ENCODE measurements around the gene PTPRM. TPM values are rescaled to one million over a fixed set of nuclear protein-coding genes. Genes with fewer than 3 reads are reported as not detected.

PTPRM gene
- total and polyA plus RNA-seq, 2 of the 8 experiments (the other 6 are each of a cell fraction or from before 2014, with no cell fraction given) = 4.1 to 7.0 TPM

GRCh38 chr18:7824970-7825369 is 257.9 kb downstream of the PTPRM start:
- no peak overlapping the region for H2AK5ac ChIP-seq (ENCODE audit: low read depth, low read length)
- no peak overlapping the region for H4K91ac ChIP-seq (replicated peaks; ENCODE audit: insufficient read length, low read length)
- H3K4me3 ChIP-seq (ENCODE audit: extremely low read depth in 1 of 4, insufficient read depth in 2 of 4, low read depth in 3 of 4, low read length in 4 of 4) = no peak overlapping the region
- H3K79me2 ChIP-seq (ENCODE audit: control insufficient read depth in 1 of 2, insufficient read depth in 2 of 2, low read length in 2 of 2) = no peaks in the 10 kb centered on the region
- no peak overlapping the region for H3K9ac ChIP-seq (replicated peaks in 1 of 4; ENCODE audit: extremely low read depth in 1 of 4, low read depth in 3 of 4, low read length in 3 of 4)
- FAIRE-seq = no peak
- H4K8ac ChIP-seq (ENCODE audit: extremely low read depth, insufficient read depth, low read length) = no peak overlapping the region
- H3K27me3 ChIP-seq (replicated peaks in 1 of 4; ENCODE audit: control insufficient read depth in 3 of 4, extremely low read depth in 1 of 4, insufficient read depth in 3 of 4, low read length in 3 of 4) = no peaks in the 10 kb centered on the region
- H3K23ac ChIP-seq (ENCODE audit: insufficient read length) = no peak overlapping the region
- H2BK15ac ChIP-seq (ENCODE audit: low read length) = no peak overlapping the region
- DNase-seq (ENCODE audit: low read depth in 1 of 2, low spot score in 2 of 2) = no peak
- H3K4me1 ChIP-seq (replicated peaks in 1 of 4; ENCODE audit: control insufficient read depth in 3 of 4, insufficient read depth in 4 of 4, low read length in 3 of 4) = peaks cover 0 to 11% (median 3%) of the 10 kb centered on the region in 4 experiments; a peak in 3 of 7 replicates
- WGBS, 2 experiments (ENCODE audit: extremely low coverage in 1 of 2, insufficient coverage in 1 of 2, insufficient read length in 1 of 2, insufficient replicate concordance in 2 of 2, low coverage in 1 of 2, low lambda C conversion rate in 2 of 2, missing lambda C conversion rate in 1 of 2) = 93% methylated on average over 5 of the region's 5 CpGs; no CpG with 5 or more reads in 1 of the 2 experiments
- H3K36me3 ChIP-seq (ENCODE audit: control insufficient read depth in 2 of 4, insufficient read depth in 4 of 4, low read length in 3 of 4) = no peaks in the 10 kb centered on the region
- no peak overlapping the region for H3K14ac ChIP-seq (ENCODE audit: insufficient read length)
- no peak overlapping the region for H4K5ac ChIP-seq (ENCODE audit: insufficient read length, low read depth, low read length)
- no peak overlapping the region for H3K4ac ChIP-seq (replicated peaks; ENCODE audit: insufficient read length, low read depth, low read length)
- CTCF ChIA-PET (ENCODE audit: partially characterized antibody) = interaction anchor here (1.0 to 2.2 kb wide), 2 partner anchors 34 to 624 kb away, joined by 3 to 11 read pairs; no protein-coding TSS in a partner anchor
- no peak overlapping the region for H2BK5ac ChIP-seq (ENCODE audit: low read depth, low read length)
- no peak overlapping the region for H3K4me2 ChIP-seq (ENCODE audit: insufficient read depth in 1 of 2, low read depth in 2 of 2, low read length in 2 of 2)
- H3K79me1 ChIP-seq (ENCODE audit: low read depth, low read length) = no peaks in the 10 kb centered on the region
- POLR2A ChIA-PET (ENCODE audit: partially characterized antibody) = interaction anchor here (1.2 kb wide), 1 partner anchor 13 kb away, joined by 3 read pairs; no protein-coding TSS in a partner anchor
- no peak overlapping the region for H3K56ac ChIP-seq (replicated peaks; ENCODE audit: insufficient read length, low read depth, low read length)
- no peaks in the 10 kb centered on the region for H3K9me3 ChIP-seq (ENCODE audit: insufficient read depth in 2 of 2, low read depth in 1 of 2, low read length in 1 of 2)
- H2AFZ ChIP-seq (ENCODE audit: low read length) = no peak overlapping the region
- no peaks in the 10 kb centered on the region for H4K20me1 ChIP-seq (replicated peaks in 1 of 2; ENCODE audit: control insufficient read depth in 1 of 2, insufficient read depth in 2 of 2, low read length in 2 of 2)
- no peak overlapping the region for H3K18ac ChIP-seq (ENCODE audit: extremely low read depth, low read length)
- no peak overlapping the region for H2BK20ac ChIP-seq (ENCODE audit: low read length)
- no peak overlapping the region for H2BK12ac ChIP-seq (ENCODE audit: low read depth, low read length)
- no peak overlapping the region for H2BK120ac ChIP-seq (replicated peaks; ENCODE audit: low read depth, low read length)
- no peaks in the 10 kb centered on the region for H3K23me2 ChIP-seq (ENCODE audit: low read depth, low read length)
- no peak overlapping the region for H3K27ac ChIP-seq (ENCODE audit: low read depth, low read length)
- no peak for TF ChIP-seq RBBP5 (IDR thresholded peaks at IDR 0.05; ENCODE audit: borderline replicate concordance, low read depth, low read length)
- no peak for TF ChIP-seq TBP (IDR thresholded peaks at IDR 0.05; ENCODE audit: low read depth, low read length)
- TF ChIP-seq, protein P1, sequence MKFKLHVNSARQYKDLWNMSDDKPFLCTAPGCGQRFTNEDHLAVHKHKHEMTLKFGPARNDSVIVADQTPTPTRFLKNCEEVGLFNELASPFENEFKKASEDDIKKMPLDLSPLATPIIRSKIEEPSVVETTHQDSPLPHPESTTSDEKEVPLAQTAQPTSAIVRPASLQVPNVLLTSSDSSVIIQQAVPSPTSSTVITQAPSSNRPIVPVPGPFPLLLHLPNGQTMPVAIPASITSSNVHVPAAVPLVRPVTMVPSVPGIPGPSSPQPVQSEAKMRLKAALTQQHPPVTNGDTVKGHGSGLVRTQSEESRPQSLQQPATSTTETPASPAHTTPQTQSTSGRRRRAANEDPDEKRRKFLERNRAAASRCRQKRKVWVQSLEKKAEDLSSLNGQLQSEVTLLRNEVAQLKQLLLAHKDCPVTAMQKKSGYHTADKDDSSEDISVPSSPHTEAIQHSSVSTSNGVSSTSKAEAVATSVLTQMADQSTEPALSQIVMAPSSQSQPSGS (IDR thresholded peaks at IDR 0.05; ENCODE audit: low read length) = no peak
- TF ChIP-seq SAP30 (IDR thresholded peaks at IDR 0.05; ENCODE audit: insufficient read depth, insufficient replicate concordance, low read length) = no peak
- TF ChIP-seq TCF12 (IDR thresholded peaks at IDR 0.05; ENCODE audit: low read depth, low read length) = no peak
- no peak for TF ChIP-seq POLR2A (IDR thresholded peaks at IDR 0.05; ENCODE audit: control extremely low read depth in 1 of 2, low read depth in 2 of 2, low read length in 2 of 2)
- no peak for TF ChIP-seq SIRT6 (IDR thresholded peaks at IDR 0.05; ENCODE audit: low read length)
- TF ChIP-seq CBX8 (IDR thresholded peaks at IDR 0.05; ENCODE audit: borderline replicate concordance, low read depth, low read length) = no peak
- TF ChIP-seq BCL11A (IDR thresholded peaks at IDR 0.05; ENCODE audit: low read depth in 2 of 2, low read length in 2 of 2) = no peak
- no peak for TF ChIP-seq HDAC2 (IDR thresholded peaks at IDR 0.05; ENCODE audit: borderline replicate concordance in 1 of 2, low read depth in 2 of 2, low read length in 2 of 2)
- no peak for TF ChIP-seq FOSL1 (IDR thresholded peaks at IDR 0.05; ENCODE audit: insufficient read depth, low read depth, low read length)
- TF ChIP-seq POU5F1 (IDR thresholded peaks at IDR 0.05; ENCODE audit: low read depth, low read length) = no peak
- no peak for TF ChIP-seq PHF8 (conservative IDR thresholded peaks at IDR 0.05; ENCODE audit: low read depth, low read length)
